IMR-90 (cell line): ENCODE measurements around the gene PCGF2. TPM values are rescaled to one million over a fixed set of nuclear protein-coding genes. Genes with fewer than 3 reads are reported as not detected.

ENCODE experiments used
- ATAC-seq: fragments of 200-7000 bp; cut with Tn5 transposase; 2 replicates; pipeline ENCODE4 v1.9.1; 2020; ENCODE audit warnings: low read depth, mild to moderate bottlenecking, moderate library complexity
- BruUV-seq: library from RNA; stranded (reverse); fragments of 400-500 nt; replicated peaks from 2 replicates; lab custom pipeline; 2021; lab: Mats Ljungman, UMichigan
- CTCF ChIA-PET: fragments of 300-600 bp; formaldehyde crosslinking; extraction: SDS; loops from one replicate; lab custom pipeline; 2021; ENCODE audit warnings: antibody characterized with exemption; lab: Yijun Ruan, JAX
- POLR2A ChIA-PET: fragments of 300-600 bp; sonication (Branson Sonifier 250); formaldehyde crosslinking; loops from one replicate; lab custom pipeline; 2022; ENCODE audit warnings: antibody characterized with exemption; ENCODE audit not compliant: unreplicated experiment; lab: Charles Lee
- DNase-seq: peaks from one replicate; pipeline ENCODE4 v3.0.0; 2013
- H2AFZ ChIP-seq: replicated peaks from 2 replicates; pipeline ENCODE3; 2013; ENCODE audit warnings: low read length, mild to moderate bottlenecking; ENCODE audit not compliant: poor library complexity
- H2AK5ac ChIP-seq: 2 replicates; pipeline ENCODE4 v1.6.1; 2013; ENCODE audit warnings: low read depth, low read length, inconsistent platforms
- H2AK9ac ChIP-seq: replicated peaks from 2 replicates; pipeline ENCODE3; 2013; ENCODE audit warnings: mild to moderate bottlenecking, low read depth, low read length, moderate library complexity; ENCODE audit not compliant: poor library complexity
- H2BK120ac ChIP-seq: 2 replicates; pipeline ENCODE4 v1.6.1; 2013; ENCODE audit warnings: low read depth, low read length, inconsistent platforms
- H2BK15ac ChIP-seq: 3 replicates; pipeline ENCODE4 v1.6.1; 2013; ENCODE audit warnings: low read depth, low read length, inconsistent platforms
- H2BK20ac ChIP-seq: 2 replicates; pipeline ENCODE4 v1.6.1; 2013; ENCODE audit warnings: low read depth, mild to moderate bottlenecking, inconsistent platforms, low read length, moderate library complexity
- H2BK5ac ChIP-seq: 2 replicates; pipeline ENCODE4 v1.6.1; 2013; ENCODE audit warnings: mild to moderate bottlenecking, low read depth, low read length, inconsistent platforms; ENCODE audit not compliant: poor library complexity, severe bottlenecking
- H3K14ac ChIP-seq: replicated peaks from 2 replicates; pipeline ENCODE4 v1.6.1; 2013; ENCODE audit warnings: low read depth, low read length, inconsistent platforms
- H3K18ac ChIP-seq: 2 replicates; pipeline ENCODE4 v1.6.1; 2013; ENCODE audit warnings: low read depth, low read length, control low read depth
- H3K23ac ChIP-seq: 2 replicates; pipeline ENCODE4 v1.6.1; 2013; ENCODE audit warnings: low read depth, low read length, inconsistent platforms
- H3K27ac ChIP-seq: 2 replicates; pipeline ENCODE4 v1.5.1; 2013; ENCODE audit warnings: mild to moderate bottlenecking, control low read depth, low read length; ENCODE audit not compliant: insufficient read depth
- H3K27me3 ChIP-seq: 2 replicates; pipeline ENCODE4 v1.6.1; 2013; ENCODE audit warnings: low read length; ENCODE audit not compliant: control insufficient read depth, insufficient read depth
- H3K36me3 ChIP-seq: 2 replicates; pipeline ENCODE4 v1.6.1; 2013; ENCODE audit warnings: low read length, mixed read lengths; ENCODE audit not compliant: control insufficient read depth, insufficient read depth
- H3K4ac ChIP-seq: 2 replicates; pipeline ENCODE4 v1.6.1; 2013; ENCODE audit warnings: low read depth, low read length, inconsistent platforms
- H3K4me1 ChIP-seq: 2 replicates; pipeline ENCODE4 v1.6.1; 2013; ENCODE audit warnings: low read length, mixed read lengths; ENCODE audit not compliant: control insufficient read depth, insufficient read depth
- H3K4me2 ChIP-seq: 2 replicates; pipeline ENCODE4 v1.6.1; 2013; ENCODE audit warnings: low read depth, mild to moderate bottlenecking, control low read depth, low read length, moderate library complexity
- H3K4me3 ChIP-seq: 2 replicates; pipeline ENCODE4 v1.5.1; 2013; ENCODE audit warnings: low read depth, mild to moderate bottlenecking, control low read depth, low read length, moderate library complexity; ENCODE audit not compliant: insufficient read depth
- H3K56ac ChIP-seq: 2 replicates; pipeline ENCODE4 v1.6.1; 2013; ENCODE audit warnings: low read length, inconsistent platforms; ENCODE audit not compliant: insufficient read depth; ENCODE audit errors: extremely low read depth
- H3K79me1 ChIP-seq, 2 experiments: 2 replicates each; pipeline ENCODE4 v1.6.1; 2013; ENCODE audit warnings: low read length in 2 of 2, inconsistent platforms in 1 of 2, low read depth in 1 of 2
- H3K9ac ChIP-seq: 2 replicates; pipeline ENCODE4 v1.6.1; 2013; ENCODE audit warnings: low read depth, low read length, control low read depth
- H3K9me1 ChIP-seq: 2 replicates; pipeline ENCODE4 v1.6.1; 2013; ENCODE audit warnings: low read length, inconsistent platforms; ENCODE audit not compliant: insufficient read depth
- H3K9me3 ChIP-seq: 2 replicates; pipeline ENCODE4 v1.6.1; 2013; ENCODE audit warnings: low read length; ENCODE audit not compliant: control insufficient read depth, insufficient read depth
- H4K20me1 ChIP-seq: 2 replicates; pipeline ENCODE4 v1.6.1; 2013; ENCODE audit warnings: low read length, inconsistent platforms; ENCODE audit not compliant: insufficient read depth
- H4K5ac ChIP-seq: 2 replicates; pipeline ENCODE4 v1.6.1; 2013; ENCODE audit warnings: mild to moderate bottlenecking, low read depth, low read length, control low read depth
- H4K8ac ChIP-seq, 2 experiments: 2 replicates each; pipeline ENCODE4 v1.6.1; 2013; ENCODE audit warnings: low read depth in 2 of 2, low read length in 2 of 2, control low read depth in 1 of 2, inconsistent platforms in 1 of 2
- H4K91ac ChIP-seq: 2 replicates; pipeline ENCODE4 v1.6.1; 2013; ENCODE audit warnings: low read depth, low read length, inconsistent platforms; ENCODE audit not compliant: insufficient read depth
- CHD1 ChIP-seq: IDR thresholded peaks from 2 replicates; pipeline ENCODE4 v1.6.1; 2012; ENCODE audit warnings: low read depth, low read length, improper control_type of control experiment
- MAFK ChIP-seq: IDR thresholded peaks from 2 replicates; pipeline ENCODE4 v1.6.1; 2012; ENCODE audit warnings: low read depth, low read length, improper control_type of control experiment
- NFE2L2 ChIP-seq: fragments of 150-350 bp; IDR thresholded peaks from 2 replicates; pipeline ENCODE4 v1.6.1; 2016; ENCODE audit warnings: low read depth, mild to moderate bottlenecking, low read length
- POLR2A ChIP-seq: IDR thresholded peaks from 2 replicates; pipeline ENCODE4 v1.6.1; 2012; ENCODE audit warnings: mild to moderate bottlenecking, low read depth, low read length
- RAD21 ChIP-seq: IDR thresholded peaks from 2 replicates; pipeline ENCODE4 v1.6.1; 2012; ENCODE audit warnings: low read length, improper control_type of control experiment
- SMC3 ChIP-seq: fragments of 150-350 bp; IDR thresholded peaks from 2 replicates; pipeline ENCODE4 v1.6.1; 2016; ENCODE audit warnings: low read depth, mild to moderate bottlenecking, antibody characterized with exemption, low read length, moderate library complexity
- WGBS, 2 experiments: methylation state at CpG; one replicate each; pipeline versions ENCODE4 v1.1.5 to v1.1.7; 2013; ENCODE audit warnings: missing lambda C conversion rate in 2 of 2; ENCODE audit not compliant: insufficient read length in 1 of 2; ENCODE audit errors: extremely low coverage in 2 of 2; 5-methylcytosine and 5-hydroxymethylcytosine counted together
- dilution Hi-C: fragments of 300-500 bp; cut with HindIII; formaldehyde crosslinking; loops from one replicate; pipeline ENCODE4 v1.14.3; 2018; ENCODE audit warnings: low sequenced_read_pairs; ENCODE audit not compliant: unreplicated experiment
- in situ Hi-C: fragments of 300-500 bp; cut with MboI; formaldehyde crosslinking; loops from 3 replicates; pipeline ENCODE4 v1.14.3; 2019; ENCODE audit warnings: low sequenced_read_pairs, inconsistent platforms, mixed read lengths
- intact Hi-C: fragments of 100-400 bp; cut with micrococcal nuclease; formaldehyde crosslinking; loops from 2 replicates; pipeline ENCODE4 v1.10.0; 2022
- polyA plus RNA-seq, 3 experiments: library from polyadenylated mRNA; depleted of rRNA; stranded (reverse); fragments of >200 nt; gene quantifications; 2 replicates each; pipeline ENCODE4 v1.2.3, GENCODE V29; 2012; ENCODE audit warnings: low replicate concordance in 1 of 3
- total RNA-seq: library from RNA; depleted of rRNA; stranded (reverse); fragments of >200 nt; gene quantifications from 2 replicates; pipeline ENCODE4 v1.2.3, GENCODE V29; 2012
- TF ChIP-seq, protein P1 (sequence below): fragments of 150-350 bp; IDR thresholded peaks from 2 replicates; pipeline ENCODE4 v1.6.1; 2016; ENCODE audit warnings: low read depth, mild to moderate bottlenecking, low read length, moderate library complexity, borderline replicate concordance

Gene PCGF2
- total and polyA plus RNA-seq, 2 of the 4 experiments (the other 2 are of a cell fraction) = 1.1 to 18.2 TPM

DNA sequence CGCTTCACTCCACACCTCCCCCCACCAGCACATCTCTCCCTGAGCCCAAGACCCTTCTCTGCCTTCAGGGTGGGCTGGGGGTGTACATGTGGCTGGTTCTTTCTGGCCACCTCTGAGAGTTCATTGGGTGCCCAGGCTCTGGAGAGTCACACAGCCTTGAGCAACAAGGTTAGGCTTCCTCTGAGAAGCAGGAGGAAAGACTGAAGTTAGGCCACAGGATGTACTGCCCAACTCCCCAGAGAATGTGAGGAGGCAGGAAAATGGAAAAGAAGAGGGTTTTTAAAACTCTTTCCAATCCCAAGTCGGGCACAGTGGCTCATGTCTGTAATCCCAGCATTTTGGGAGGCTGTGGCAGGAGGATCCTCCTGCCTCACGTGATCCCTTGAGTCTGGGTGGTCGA is 7.3 kb downstream of the PCGF2 start:
- Histone ChIP-seq H3K56ac (no peak overlapping the region), H3K27me3 (no peaks in the 10 kb centered on the region), H3K18ac (no peak overlapping the region), H3K9ac (no peak overlapping the region), H3K36me3 (peaks cover 34% of the 10 kb centered on the region), H2BK15ac (no peak overlapping the region), H4K8ac (no peak overlapping the region), H3K27ac (no peak overlapping the region), H2AK5ac (0 out of 2 replicates have a peak overlapping the region, but pooled peaks have one; percentile 19), H3K14ac (no peak overlapping the region), H3K9me3 (no peaks in the 10 kb centered on the region), H2BK20ac (no peak overlapping the region), H3K23ac (0 out of 2 replicates have a peak overlapping the region, but pooled peaks have one; percentile 49), H3K79me1 (peaks cover 15 to 71% of the 10 kb centered on the region in 2 experiments), H2BK120ac (no peak overlapping the region), H2BK5ac (no peak overlapping the region), H2AFZ (no peak overlapping the region), H3K4me1 (peaks cover 15% of the 10 kb centered on the region), H4K91ac (no peak overlapping the region), H4K5ac (no peak overlapping the region), H3K9me1 (peaks cover 14% of the 10 kb centered on the region), H3K4me3 (no peak overlapping the region), H3K4me2 (no peak overlapping the region), H3K4ac (no peak overlapping the region), H4K20me1 (peaks cover 71% of the 10 kb centered on the region), H2AK9ac (no peak overlapping the region)
- intact Hi-C loops (no loop called here), dilution Hi-C loops (no loop called here), in situ Hi-C loops (no loop called here)
- ATAC-seq (no peak), DNase-seq (no peak)
- CTCF ChIA-PET = no interaction called here
- TF ChIP-seq NFE2L2 (no peak), RAD21 (no peak), POLR2A (no peak), CHD1 (no peak), SMC3 (no peak), MAFK (no peak)
- TF ChIP-seq, protein P1, sequence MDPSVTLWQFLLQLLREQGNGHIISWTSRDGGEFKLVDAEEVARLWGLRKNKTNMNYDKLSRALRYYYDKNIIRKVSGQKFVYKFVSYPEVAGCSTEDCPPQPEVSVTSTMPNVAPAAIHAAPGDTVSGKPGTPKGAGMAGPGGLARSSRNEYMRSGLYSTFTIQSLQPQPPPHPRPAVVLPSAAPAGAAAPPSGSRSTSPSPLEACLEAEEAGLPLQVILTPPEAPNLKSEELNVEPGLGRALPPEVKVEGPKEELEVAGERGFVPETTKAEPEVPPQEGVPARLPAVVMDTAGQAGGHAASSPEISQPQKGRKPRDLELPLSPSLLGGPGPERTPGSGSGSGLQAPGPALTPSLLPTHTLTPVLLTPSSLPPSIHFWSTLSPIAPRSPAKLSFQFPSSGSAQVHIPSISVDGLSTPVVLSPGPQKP = no peak
- no CpG with 5 or more reads among the region's 4 CpGs for WGBS, 2 experiments
- POLR2A ChIA-PET = no interaction called here
- BruUV-seq = no TSS peak
